Right ventricle myocardium superior (tissue), 1 donor: Measurements from ENCODE around the gene ELAVL2. TPM values are rescaled to one million over a fixed set of nuclear protein-coding genes. Genes with fewer than 3 reads are reported as not detected.

Experiments
- ATAC-seq: fragments of 200-7000 bp; cut with Tn5 transposase; one replicate; pipeline ENCODE4 v1.9.1; 2020; ENCODE audit warnings: mild to moderate bottlenecking; ENCODE audit not compliant: poor library complexity
- DNase-seq: peaks from one replicate; pipeline ENCODE4 v3.0.0-alpha.2; 2020
- intact Hi-C: fragments of 100-400 bp; cut with DNase I; formaldehyde crosslinking; loops from one replicate; pipeline ENCODE4 v1.11.2; 2022
- total RNA-seq: library from RNA; stranded (reverse); fragmentation: NEBNext Ultra II Directional; extraction: Animal tissue kit (Norgen Biotek cat#: 25700); gene quantifications from one replicate; pipeline ENCODE4 v1.2.1, GENCODE V29; 2021
- donor health status: DM: no; HTN: yes; CAD: no; lungs with severe emphysema.

ELAVL2 gene
- total RNA-seq, 1 donor from 2014 or later: not detected

DNA sequence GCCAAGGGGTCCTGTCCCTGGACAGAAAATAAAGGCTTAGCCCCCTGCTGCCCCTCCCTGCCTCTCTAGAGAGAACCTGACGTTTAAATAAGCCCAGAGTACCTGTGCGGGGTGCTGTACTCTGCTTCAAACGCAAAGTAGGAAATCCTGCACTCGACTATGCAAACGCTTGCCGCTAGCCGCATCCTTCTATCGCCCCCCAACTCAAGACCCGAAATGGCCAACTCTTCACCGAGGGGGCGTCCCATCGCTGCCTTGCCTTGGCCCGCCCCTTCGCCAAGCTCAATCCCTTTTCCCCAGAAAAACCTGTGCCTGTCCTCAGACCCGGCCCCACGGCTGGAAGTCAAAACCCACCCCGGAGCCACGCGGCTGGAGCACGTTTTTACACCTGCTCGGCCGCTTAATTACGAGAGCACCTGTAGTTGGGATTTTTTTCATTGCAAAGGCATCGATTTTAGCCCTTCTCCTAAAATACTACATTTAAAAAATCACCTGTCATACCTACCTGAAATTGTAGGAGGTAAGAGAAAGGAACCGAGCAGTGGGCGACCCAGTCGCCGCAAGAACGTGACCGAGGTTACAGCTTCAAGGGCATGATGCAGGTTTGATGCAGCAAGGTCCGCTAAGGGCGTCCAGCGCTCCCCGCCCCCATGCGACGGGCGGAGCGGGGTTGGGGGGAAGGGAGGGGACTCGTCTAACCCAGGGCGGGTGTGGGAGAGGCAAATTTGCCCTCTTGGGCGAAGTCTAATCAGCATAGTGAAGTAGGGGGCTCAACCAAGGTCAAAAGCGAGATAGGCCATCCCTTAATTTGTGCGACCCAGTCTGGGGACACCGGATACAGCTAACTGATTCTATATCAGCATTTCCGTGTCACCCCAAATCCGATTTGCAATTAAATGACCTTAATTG lies 3.5 kb downstream of the ELAVL2 start:
- ATAC-seq (no peak), DNase-seq (no peak)

DNA sequence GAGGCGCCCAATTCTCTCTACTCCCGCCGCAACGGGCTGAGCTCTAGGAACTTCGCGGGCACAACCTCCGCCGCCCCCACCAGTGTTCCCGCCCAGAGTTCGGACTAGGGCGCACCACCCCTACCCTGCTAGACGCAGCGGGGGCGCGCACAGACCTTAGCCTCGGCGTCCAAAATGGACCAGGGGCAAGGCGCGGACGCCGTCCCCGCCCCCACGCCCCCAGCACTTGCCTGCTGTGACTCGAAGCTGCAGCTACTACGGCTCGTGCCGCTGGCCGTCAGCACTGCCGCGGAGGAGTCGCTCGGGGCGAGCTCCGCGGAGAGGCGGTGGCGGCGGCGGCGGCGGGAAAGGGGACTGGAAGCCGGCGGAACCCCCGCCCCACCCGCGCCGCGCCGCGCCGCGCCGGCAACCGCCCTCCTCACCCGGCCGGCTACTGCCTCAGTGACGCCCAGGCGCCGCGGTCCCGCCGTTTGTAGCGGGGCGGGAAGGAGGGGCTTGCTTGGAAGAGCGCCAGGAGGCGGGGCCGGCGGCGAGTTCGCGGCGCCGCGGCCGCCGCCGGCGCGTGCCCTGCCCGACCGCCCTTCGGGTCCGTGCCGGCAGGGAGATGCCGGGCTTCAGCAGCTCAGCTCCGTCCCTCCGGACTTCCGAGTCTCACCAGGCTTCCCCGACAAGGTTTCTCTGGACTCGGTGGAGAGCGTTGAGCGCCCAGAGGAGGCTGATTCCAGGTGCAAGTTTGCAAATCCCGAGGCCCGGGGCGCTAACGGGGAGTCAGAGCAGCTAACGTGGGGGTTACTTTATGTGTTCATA lies 4.5 kb downstream of the ELAVL2 start:
- peak; percentile 38 for DNase-seq
- intact Hi-C loops: no loop called here
- ATAC-seq: peak; percentile 21

More for the DNA sequence above, 3.5 kb downstream of the ELAVL2 start:
- intact Hi-C loops: no loop called here

DNA sequence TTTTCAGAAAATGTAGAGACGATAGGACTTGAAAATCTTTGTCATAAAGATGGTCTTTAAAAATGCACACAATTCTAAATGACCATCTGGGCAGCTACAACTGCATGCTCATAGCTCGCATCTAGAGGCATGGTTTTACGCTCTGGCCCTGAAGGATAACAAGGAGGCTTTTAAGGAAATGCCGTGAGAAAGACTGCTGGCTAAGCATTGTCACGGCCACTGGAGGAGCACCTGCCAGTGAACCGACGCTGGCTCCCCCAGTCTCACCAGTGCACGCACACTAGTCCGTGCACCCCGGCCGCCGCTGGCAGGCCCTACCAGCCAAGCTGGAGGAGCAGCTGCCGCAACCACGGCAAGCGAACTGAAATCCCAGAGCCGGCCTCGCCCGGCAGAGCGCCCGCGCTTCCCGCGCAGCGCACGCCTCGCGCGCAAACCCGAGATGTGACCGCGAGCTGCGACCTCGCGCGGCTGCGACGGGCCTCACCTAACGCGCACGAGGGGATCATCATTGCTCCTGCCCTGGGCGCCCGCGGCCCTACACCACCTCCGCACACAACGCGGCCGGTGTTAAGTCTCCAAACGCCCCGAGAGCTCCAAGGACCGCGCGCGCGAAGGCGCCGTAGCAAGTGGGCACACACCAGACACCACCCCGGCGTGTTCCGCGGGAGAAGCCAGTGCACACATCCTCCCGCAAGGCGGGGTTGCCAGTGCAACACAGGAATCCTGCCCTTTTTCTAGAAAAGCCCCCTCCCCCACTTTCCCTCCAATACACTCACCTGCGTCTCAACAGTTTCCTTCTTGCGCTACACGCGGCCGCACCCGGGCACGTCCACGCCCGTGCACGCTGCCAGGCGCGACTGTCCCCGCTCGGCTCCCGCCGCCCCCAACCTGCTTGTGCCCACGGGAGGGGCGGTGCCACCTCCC lies 5.3 kb downstream of the ELAVL2 start:
- DNase-seq (no peak), ATAC-seq (no peak)

DNA sequence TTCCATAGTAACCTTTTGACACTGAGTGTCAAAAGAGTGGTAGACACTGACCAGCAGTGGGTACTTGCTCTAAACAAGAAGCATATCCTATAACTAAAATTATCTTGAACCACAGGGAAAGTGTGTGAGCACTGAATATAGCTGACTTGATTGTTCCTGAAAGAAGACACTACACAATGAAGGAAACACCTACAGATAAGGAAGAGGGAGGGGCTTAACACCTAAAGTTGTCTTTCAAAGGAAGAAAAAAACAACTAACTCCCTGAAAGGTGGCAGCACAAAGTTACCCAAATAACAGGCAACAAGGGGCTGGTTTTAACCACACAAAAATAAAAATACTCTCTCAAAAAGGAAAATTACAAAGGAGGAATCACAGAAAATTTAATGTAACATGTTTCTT lies 6.6 kb downstream of the ELAVL2 start:
- ATAC-seq (no peak), DNase-seq (no peak)
- intact Hi-C loops: no loop called here

More for the DNA sequence above, 5.3 kb downstream of the ELAVL2 start:
- intact Hi-C loops: no loop called here

DNA sequence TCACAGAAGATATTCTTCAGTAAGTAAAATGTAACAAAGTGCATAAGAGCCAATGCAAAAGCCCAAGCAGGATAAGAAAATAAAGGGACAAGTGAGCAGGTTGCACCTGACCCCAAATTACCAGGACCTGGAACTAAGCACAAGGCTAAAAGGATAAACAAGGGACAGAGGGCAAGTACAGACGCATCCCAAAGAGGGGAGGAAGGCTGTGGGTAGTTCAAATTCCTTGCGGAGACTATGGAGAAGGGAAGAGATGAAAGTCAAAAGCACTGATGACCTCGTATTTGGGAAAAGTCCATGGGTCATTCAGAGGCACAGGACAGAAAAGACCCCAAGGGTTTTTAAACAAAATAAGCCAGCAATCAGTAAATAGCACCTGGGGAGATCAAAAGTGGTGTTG lies 11.8 kb downstream of the ELAVL2 start:
- no peak for DNase-seq
- no peak for ATAC-seq
- intact Hi-C loops: no loop called here

DNA sequence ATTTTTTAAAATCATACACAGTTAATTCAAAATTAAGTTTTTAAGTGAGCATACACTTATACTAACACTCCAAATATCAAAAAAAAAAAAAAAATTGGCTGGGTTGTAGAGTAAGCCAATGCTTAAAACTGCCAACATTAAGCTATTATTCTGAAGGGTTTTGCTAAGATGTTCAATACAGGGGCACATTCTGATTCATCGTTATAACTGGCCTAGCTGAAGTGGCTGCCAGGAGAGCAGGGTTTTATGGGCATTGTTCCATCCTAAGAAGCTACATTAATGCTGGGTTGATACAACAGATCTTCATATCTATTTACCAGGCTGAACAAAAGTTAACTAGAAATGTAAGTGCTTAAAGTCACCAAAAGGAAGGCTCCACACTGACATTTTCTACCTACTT lies 13.4 kb downstream of the ELAVL2 start:
- no peak for ATAC-seq
- intact Hi-C loops: no loop called here

DNA sequence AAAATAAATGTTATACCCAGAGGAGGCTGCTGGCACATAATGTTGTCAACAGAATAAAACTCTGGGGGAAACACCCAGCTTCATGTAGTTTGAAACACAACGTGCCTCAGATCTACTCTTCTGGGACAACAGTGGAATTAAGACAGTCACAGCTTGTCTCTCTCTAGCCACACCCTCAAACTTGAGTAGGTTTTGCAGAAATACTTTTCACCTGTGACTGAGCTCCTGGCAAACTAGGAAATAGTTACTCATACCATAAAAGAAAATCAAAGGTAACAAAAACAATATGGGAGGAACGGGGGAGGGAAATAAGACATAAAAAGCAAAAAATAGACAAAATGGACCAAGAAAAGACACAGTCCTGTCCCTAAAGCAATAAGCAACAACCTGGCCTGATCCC lies 14.4 kb downstream of the ELAVL2 start:
- DNase-seq (no peak), ATAC-seq (no peak)
- intact Hi-C loops: no loop called here

More for the DNA sequence above, 13.4 kb downstream of the ELAVL2 start:
- no peak for DNase-seq

DNA sequence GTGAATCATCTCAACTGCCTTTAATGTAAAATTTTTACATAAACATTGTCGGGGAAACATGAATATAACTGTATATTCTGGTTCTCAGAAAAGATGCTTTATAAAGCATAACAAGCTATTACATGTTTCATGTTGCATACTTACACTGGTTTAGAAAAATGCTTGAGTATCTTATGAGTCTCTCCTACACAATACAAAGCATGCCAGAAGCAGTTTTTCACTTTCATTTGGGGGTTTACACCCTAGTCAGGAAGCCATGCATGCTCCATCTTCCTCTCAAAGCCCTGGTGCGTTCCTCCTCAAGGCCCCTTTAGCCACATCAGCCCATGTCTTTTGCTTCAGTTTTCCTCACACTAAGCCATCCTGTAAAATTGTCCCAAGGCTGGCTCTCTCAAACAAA lies 22.8 kb downstream of the ELAVL2 start:
- intact Hi-C loops: no loop called here
- no peak for ATAC-seq
- DNase-seq: no peak

DNA sequence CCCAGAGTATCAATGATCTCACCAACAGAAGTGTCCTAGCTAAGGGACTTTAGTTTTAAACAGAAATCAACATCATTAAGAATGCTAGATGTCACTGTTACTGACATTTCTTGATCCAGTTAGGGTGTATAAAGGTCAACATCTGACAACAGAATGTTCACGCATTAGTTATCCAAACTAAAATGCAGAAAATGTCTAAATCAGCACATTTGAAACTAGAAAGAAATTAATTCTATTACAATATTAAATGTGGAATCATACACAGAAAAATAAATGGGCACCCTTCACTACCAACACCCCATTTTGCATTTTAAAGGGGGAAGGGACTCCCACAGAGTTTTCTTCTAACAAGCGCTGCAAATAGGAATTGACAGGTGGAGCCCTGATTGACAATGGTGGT lies 24.5 kb downstream of the ELAVL2 start:
- DNase-seq (no peak), ATAC-seq (no peak)
- intact Hi-C loops: no loop called here

DNA sequence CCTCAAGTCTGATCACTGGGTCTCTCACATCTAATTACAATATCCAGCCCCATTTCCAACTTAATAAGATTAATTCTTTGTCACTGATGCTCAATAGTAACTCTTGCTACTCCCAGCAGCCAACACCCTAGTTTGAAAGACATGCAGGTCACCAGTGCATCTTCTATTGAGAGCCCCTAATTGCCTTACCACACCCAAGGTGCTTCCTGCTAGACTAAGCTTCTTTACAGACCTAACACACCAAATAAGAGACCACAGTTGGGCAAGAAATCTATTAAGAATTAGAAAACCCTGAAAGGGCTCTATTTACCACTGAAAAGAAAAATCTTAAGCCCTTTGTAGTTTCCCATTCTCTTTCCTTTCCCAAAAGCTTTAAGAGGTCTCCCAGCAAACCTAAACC lies 26.5 kb downstream of the ELAVL2 start:
- intact Hi-C loops: no loop called here
- no peak for ATAC-seq

DNA sequence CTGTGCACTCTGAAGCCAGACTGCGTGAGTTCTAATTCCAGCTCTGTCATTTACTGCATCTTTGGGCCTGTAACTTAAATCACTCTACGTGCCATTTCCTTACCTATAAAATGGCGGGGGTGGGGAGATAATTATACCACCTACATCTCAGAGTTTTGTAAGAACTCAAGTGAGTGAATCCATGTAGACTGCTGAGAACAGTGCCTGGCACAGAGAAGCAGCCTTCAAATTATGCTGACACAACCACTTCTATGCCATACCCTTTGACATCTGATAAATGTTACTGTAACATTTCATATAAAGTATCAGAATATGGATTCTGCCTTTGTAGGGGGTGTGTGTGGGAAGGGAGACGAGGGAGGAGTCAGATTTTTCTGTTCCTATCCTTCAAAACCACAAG lies 27.7 kb downstream of the ELAVL2 start:
- DNase-seq (no peak), ATAC-seq (no peak)
- intact Hi-C loops: no loop called here

More for the DNA sequence above, 26.5 kb downstream of the ELAVL2 start:
- no peak for DNase-seq

DNA sequence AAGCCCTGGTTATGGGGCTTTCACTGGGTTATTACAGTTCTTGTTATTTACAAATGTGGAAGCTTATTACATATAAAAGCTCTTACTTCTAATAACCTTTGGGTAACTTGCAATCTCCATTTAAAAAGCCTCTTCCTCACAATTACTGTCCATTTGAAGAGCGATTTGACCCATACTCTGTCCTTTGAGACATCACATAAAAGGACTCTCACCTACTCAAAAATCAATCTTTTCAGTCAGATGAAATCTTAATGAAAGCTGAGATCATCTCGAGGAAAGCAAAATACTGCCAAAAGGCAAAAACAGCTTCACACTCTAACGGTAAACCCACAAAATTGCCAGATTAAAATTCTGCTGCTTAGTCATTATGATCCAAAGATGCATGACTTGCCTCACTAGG lies 29.8 kb downstream of the ELAVL2 start:
- intact Hi-C loops: no loop called here
- no peak for DNase-seq
- no peak for ATAC-seq

DNA sequence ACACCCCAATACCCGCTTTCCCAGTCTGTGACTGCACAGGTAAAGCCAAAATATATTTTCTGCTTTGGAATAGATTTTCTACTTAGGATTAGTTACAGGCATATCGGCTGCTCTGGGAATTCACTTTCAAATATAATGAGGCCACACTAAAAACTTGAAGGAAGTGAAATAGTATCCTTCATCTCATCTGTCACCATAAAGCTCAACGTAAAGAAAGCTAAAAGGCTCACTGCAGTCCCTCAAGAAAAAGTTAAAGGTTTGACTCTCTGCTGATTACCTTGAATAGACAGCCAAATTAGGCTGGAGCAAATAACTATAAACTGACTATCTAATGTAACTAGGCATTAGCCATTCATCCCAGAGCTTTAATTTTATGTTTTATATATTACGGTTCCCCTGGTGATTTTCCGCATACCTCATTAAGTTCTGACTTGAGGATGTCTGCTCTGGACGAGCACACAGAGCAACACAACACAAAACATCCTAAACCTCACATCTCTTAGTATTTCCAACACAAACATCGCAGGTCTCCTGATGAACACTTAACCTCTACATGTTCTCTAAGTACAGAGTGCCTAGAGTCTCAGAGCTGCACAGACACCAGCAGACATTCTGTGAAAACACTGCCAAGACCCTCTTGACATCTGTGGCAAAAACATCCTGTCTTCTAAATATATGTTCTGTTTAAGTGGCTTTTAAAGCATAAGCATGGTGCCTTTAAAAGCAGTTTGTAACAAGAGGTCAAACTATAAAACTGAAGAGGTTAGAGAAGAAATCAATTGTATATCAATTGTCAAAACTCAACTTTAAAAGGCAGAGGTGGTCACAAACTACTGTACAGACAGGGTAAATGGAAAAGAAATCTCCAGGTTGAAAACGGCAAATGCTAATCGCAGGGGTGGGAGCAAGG lies 35.4 kb downstream of the ELAVL2 start:
- DNase-seq: no peak
- intact Hi-C loops: no loop called here
- ATAC-seq: no peak

DNA sequence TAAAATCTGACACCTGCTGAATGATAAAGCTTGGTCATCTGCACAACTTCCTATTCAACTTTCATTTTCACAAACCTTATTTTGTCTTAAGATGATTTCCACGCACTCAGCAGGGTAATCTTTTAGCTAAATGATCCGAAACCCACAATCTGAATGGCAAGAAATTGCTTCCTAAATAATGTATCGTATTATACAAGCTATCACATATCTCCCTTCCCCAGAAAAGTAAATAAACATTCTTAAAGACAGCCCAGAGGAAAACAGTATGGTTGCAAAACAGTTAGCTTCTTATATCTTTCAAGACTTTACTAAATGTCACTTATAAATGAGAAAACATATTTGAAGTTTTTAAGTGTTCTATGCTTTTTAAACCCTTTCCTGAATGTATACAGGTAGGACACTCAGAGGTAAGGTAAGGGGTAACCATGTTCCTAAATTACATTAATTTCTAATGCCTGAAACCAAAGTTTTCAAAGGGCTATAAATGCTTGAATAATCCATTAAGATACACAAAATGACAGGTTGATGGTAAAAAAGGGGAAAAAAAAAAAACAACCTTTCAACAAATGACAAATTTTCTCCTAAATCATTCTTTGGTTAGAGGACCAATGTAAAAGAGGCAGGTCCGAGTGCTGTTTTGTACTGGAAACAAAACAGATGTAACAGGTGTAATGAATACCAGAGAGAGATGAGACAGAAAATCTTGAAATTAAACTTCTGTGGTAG lies 36.3 kb downstream of the ELAVL2 start:
- no peak for ATAC-seq
- intact Hi-C loops: no loop called here

DNA sequence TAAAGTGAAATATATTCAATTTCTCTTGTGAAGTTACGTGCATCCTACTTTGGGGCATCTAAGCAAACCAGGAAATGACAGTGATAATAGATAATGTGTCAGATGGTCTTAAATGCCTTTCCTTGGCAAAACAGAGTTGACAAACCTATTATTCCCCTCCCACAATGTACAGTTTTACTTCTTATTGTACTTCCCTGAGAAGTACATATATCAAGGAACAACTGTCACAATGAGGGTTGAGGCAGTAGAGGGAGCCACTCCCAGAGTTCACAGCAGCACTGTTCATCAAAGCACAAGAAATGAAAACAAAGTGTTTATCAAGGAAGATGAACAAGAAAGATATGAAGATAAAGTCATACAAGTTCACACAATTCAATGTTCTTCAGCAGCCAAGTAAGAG lies 41.1 kb downstream of the ELAVL2 start:
- intact Hi-C loops: no loop called here
- ATAC-seq (no peak), DNase-seq (no peak)

More for the DNA sequence above, 36.3 kb downstream of the ELAVL2 start:
- no peak for DNase-seq

DNA sequence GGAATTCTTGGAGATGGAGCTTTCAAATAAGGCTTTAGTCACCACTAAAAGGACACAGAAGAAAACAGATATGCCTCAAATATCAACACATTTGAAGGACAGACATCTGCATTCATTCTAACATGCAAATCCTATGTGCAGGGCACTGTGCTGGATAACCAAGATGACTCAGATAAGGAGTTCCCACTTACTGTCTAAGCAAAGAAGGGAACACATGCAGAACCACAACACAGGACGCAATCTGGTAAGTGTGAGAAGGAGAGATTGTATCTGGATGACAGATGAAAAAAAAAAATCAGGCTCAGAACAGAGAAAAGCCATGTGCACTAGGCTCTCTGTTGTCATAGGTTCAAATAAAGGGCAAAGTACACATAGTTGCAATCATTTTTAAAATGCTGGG lies 42.5 kb downstream of the ELAVL2 start:
- no peak for DNase-seq
- ATAC-seq: no peak
- intact Hi-C loops: no loop called here

DNA sequence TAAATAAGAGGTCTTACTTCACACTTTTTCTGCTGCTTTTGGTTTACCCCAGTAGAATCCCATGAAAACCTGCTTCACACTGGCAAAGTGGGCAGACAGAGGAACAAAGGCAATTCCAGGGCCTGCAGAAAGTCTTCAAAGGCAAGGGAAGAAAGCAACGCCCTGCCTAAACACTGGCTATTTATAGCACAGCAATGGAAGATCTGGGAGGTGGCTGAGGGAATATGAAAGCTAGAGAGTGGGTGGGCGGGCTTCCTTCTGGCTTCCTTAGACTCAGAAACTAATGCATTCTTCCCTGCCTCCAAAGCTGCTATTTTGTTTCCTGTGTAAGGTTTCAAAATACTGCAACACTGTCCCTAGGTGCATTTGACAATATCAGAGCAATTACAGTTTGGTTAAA lies 46.8 kb downstream of the ELAVL2 start:
- ATAC-seq: no peak
- intact Hi-C loops: no loop called here
- DNase-seq: no peak
